A549 (cell line): ENCODE data around the gene DOCK11. TPM values are rescaled to one million over a fixed set of nuclear protein-coding genes. Genes with fewer than 3 reads are reported as not detected.
A peak's percentile ranks its signal among the peaks of the same experiment; 100 is the strongest.

ENCODE experiments used
- ATAC-seq, 2 experiments: fragments of 200-7000 bp in 1 of 2; fragments of >200 bp in 1 of 2; cut with Nextera tagmentation in 1 of 2; cut with Tn5 transposase in 1 of 2; 3 replicates each; pipeline versions ENCODE4 v1.8.0 to v1.9.1; 2018 to 2020; ENCODE audit warnings: mild to moderate bottlenecking in 1 of 2, moderate library complexity in 1 of 2
- CTCF ChIA-PET: fragments of 300-600 bp; sonication (Branson Sonifier 250); formaldehyde crosslinking; extraction: SDS; loops from one replicate; lab custom pipeline; 2021; ENCODE audit warnings: antibody characterized with exemption, inconsistent platforms; lab: Yijun Ruan, JAX
- POLR2A ChIA-PET: fragments of 350-600 bp; formaldehyde crosslinking; extraction: SDS; loops from one replicate; lab custom pipeline; 2021; ENCODE audit warnings: antibody characterized with exemption, inconsistent platforms; lab: Yijun Ruan, JAX
- DNase-seq, 2 experiments: peaks; one replicate each; pipeline versions ENCODE4 v3.0.0 to v3.0.0-alpha.2; 2011 to 2016; ENCODE audit warnings: low read depth in 1 of 2, low spot score in 1 of 2
- FAIRE-seq: peaks from 2 replicates; lab custom pipeline; 2011; peaks lifted over from hg19 to GRCh38; lab: Jason Lieb, UNC
- H3K27ac ChIP-seq, 2 experiments: fragments of >200 bp; sonication (Bioruptor Twin); formaldehyde crosslinking; 3 replicates each; pipeline ENCODE4 v1.5.1; 2016 to 2017
- H3K4me1 ChIP-seq: fragments of >200 bp; sonication (Bioruptor Twin); formaldehyde crosslinking; 3 replicates; pipeline ENCODE4 v1.6.1; 2016
- H3K4me2 ChIP-seq: fragments of >200 bp; sonication (Bioruptor Twin); formaldehyde crosslinking; 3 replicates; pipeline ENCODE4 v1.6.1; 2016
- H3K4me3 ChIP-seq: fragments of >200 bp; sonication (Bioruptor Twin); formaldehyde crosslinking; 3 replicates; pipeline ENCODE4 v1.5.1; 2016
- H3K9me3 ChIP-seq: fragments of >200 bp; sonication (Bioruptor Twin); formaldehyde crosslinking; 3 replicates; pipeline ENCODE4 v1.6.1; 2016
- CBX8 ChIP-seq: fragments of 200-600 bp; sonication (generic); IDR thresholded peaks from 2 replicates; pipeline ENCODE4 v1.6.1; 2016
- CEBPB ChIP-seq, 2 experiments: fragments of >200 bp in 1 of 2; sonication (Bioruptor Twin) in 1 of 2; formaldehyde crosslinking in 1 of 2; IDR thresholded peaks; 2 replicates each; pipeline ENCODE4 v1.6.1; 2012 to 2016
- CHD4 ChIP-seq: fragments of 200-600 bp; sonication (generic); IDR thresholded peaks from 2 replicates; pipeline ENCODE4 v1.6.1; 2016; ENCODE audit warnings: antibody characterized with exemption, mild to moderate bottlenecking, borderline replicate concordance
- EP300 ChIP-seq, 2 experiments: fragments of >200 bp; sonication (Bioruptor Twin); formaldehyde crosslinking; IDR thresholded peaks; 2 replicates in 1 of 2; 3 replicates in 1 of 2; pipeline ENCODE4 v1.6.1; 2016 to 2017
- FOSB ChIP-seq: fragments of 250-450 bp; sonication (Bioruptor Pico); IDR thresholded peaks from 2 replicates; pipeline ENCODE4 v1.5.0; 2020; ENCODE audit warnings: mild to moderate bottlenecking, moderate library complexity
- FOSL2 ChIP-seq, 2 experiments: fragments of 450-650 bp in 1 of 2; fragments of >200 bp in 1 of 2; sonication (Bioruptor Twin) in 1 of 2; formaldehyde crosslinking; IDR thresholded peaks; 2 replicates each; pipeline versions ENCODE4 v1.5.0 to v1.6.1; 2016 to 2020; ENCODE audit warnings: mild to moderate bottlenecking in 1 of 2, moderate library complexity in 1 of 2
- HDAC2 ChIP-seq: fragments of 200-600 bp; sonication (generic); IDR thresholded peaks from 2 replicates; pipeline ENCODE4 v1.6.1; 2016
- HOXB13 ChIP-seq: fragments of 250-450 bp; sonication (Bioruptor Pico); IDR thresholded peaks from 2 replicates; pipeline ENCODE4 v1.5.0; 2020; ENCODE audit warnings: low read depth, mild to moderate bottlenecking, moderate library complexity
- HOXB5 ChIP-seq: fragments of 250-450 bp; sonication (Bioruptor Pico); IDR thresholded peaks from 2 replicates; pipeline ENCODE4 v1.5.0; 2020; ENCODE audit warnings: mild to moderate bottlenecking, moderate library complexity
- KDM1A ChIP-seq: fragments of 200-600 bp; sonication (generic); IDR thresholded peaks from 2 replicates; pipeline ENCODE4 v1.6.1; 2016; ENCODE audit warnings: low read depth, mild to moderate bottlenecking
- MYC ChIP-seq: IDR thresholded peaks from 2 replicates; pipeline ENCODE4 v1.6.1; 2012; ENCODE audit warnings: mild to moderate bottlenecking, inconsistent platforms, low read length, improper control_type of control experiment, borderline replicate concordance
- NFE2L2 ChIP-seq: fragments of 150-350 bp; conservative IDR thresholded peaks from 2 replicates; pipeline ENCODE4 v1.6.1; 2014; ENCODE audit warnings: low read length
- NPAS2 ChIP-seq: fragments of 250-450 bp; sonication (Bioruptor Pico); IDR thresholded peaks from 2 replicates; pipeline ENCODE4 v1.8.0; 2022; ENCODE audit warnings: mild to moderate bottlenecking, moderate library complexity, borderline replicate concordance
- NR3C1 ChIP-seq: fragments of >200 bp; sonication (Bioruptor Twin); formaldehyde crosslinking; IDR thresholded peaks from 3 replicates; pipeline ENCODE4 v1.6.1; 2017
- RAD21 ChIP-seq, 2 experiments: fragments of >200 bp in 1 of 2; sonication (Bioruptor Twin) in 1 of 2; formaldehyde crosslinking in 1 of 2; IDR thresholded peaks in 1 of 2; conservative IDR thresholded peaks in 1 of 2; 2 replicates in 1 of 2; 3 replicates in 1 of 2; pipeline ENCODE4 v1.6.1; 2012 to 2018; ENCODE audit warnings: inconsistent platforms in 1 of 2
- RFX5 ChIP-seq: fragments of 450-650 bp; IDR thresholded peaks from 2 replicates; pipeline ENCODE4 v1.7.1; 2014; ENCODE audit warnings: antibody characterized with exemption, mild to moderate bottlenecking, moderate library complexity
- SMC3 ChIP-seq: fragments of >200 bp; sonication (Bioruptor Twin); formaldehyde crosslinking; IDR thresholded peaks from 3 replicates; pipeline ENCODE4 v1.6.1; 2018; ENCODE audit warnings: inconsistent platforms
- SREBF2 ChIP-seq: fragments of 450-650 bp; IDR thresholded peaks from 2 replicates; pipeline ENCODE4 v1.6.1; 2014; ENCODE audit warnings: mild to moderate bottlenecking, moderate library complexity
- TP53 ChIP-seq: fragments of 250-450 bp; sonication (Bioruptor Pico); IDR thresholded peaks from 2 replicates; pipeline ENCODE4 v1.5.0; 2021; ENCODE audit warnings: mild to moderate bottlenecking, moderate library complexity
- ZC3H11A ChIP-seq: fragments of 450-650 bp; IDR thresholded peaks from 2 replicates; pipeline ENCODE4 v1.6.1; 2014; ENCODE audit warnings: antibody characterized with exemption, mild to moderate bottlenecking
- ZFP36 ChIP-seq: fragments of 450-650 bp; IDR thresholded peaks from 2 replicates; pipeline ENCODE4 v1.6.1; 2014; ENCODE audit warnings: borderline replicate concordance; ENCODE audit not compliant: partially characterized antibody
- ZNF302 ChIP-seq: fragments of 250-450 bp; sonication (Bioruptor Pico); IDR thresholded peaks from 2 replicates; pipeline ENCODE4 v1.9.0; 2021; ENCODE audit warnings: inconsistent platforms, mild to moderate bottlenecking, moderate library complexity
- ZSCAN20 ChIP-seq: fragments of 250-450 bp; sonication (Bioruptor Pico); IDR thresholded peaks from 2 replicates; pipeline ENCODE4 v1.8.0; 2022; ENCODE audit warnings: mild to moderate bottlenecking, moderate library complexity
- WGBS: methylation state at CpG from one replicate; pipeline ENCODE4 v1.1.6; 2017; ENCODE audit errors: missing lambda C conversion rate; 5-methylcytosine and 5-hydroxymethylcytosine counted together
- polyA plus RNA-seq, 4 experiments: library from polyadenylated mRNA; depleted of rRNA in 3 of 4; stranded (reverse); fragments of >200 nt; fragmentation: RNase III in 1 of 4; extraction: RNeasy Plus Mini Kit Qiagen cat#74134 plus additional on column Dnase treatment in 1 of 4; gene quantifications; 2 replicates in 3 of 4; 3 replicates in 1 of 4; pipeline ENCODE4 v1.2.3, GENCODE V29; 2011 to 2017
- TF ChIP-seq, protein P1 (sequence below): fragments of >200 bp; sonication (Bioruptor Twin); formaldehyde crosslinking; IDR thresholded peaks from 2 replicates; pipeline ENCODE4 v1.6.1; 2016
- TF ChIP-seq, protein P2 (sequence below): IDR thresholded peaks from 2 replicates; pipeline ENCODE4 v1.6.1; 2012
- TF ChIP-seq, protein P3 (sequence below): fragments of >200 bp; sonication (Bioruptor Twin); formaldehyde crosslinking; IDR thresholded peaks from 3 replicates; pipeline ENCODE4 v1.5.1; 2016
- TF ChIP-seq, protein P4 (sequence below): fragments of 250-450 bp; sonication (Bioruptor Pico); IDR thresholded peaks from 2 replicates; pipeline ENCODE4 v1.5.0; 2020; ENCODE audit warnings: low read depth, mild to moderate bottlenecking, moderate library complexity

DOCK11 gene
- polyA plus RNA-seq, 2 of the 4 experiments (the other 2 are of a cell fraction): 5.8 to 9.5 TPM

DNA sequence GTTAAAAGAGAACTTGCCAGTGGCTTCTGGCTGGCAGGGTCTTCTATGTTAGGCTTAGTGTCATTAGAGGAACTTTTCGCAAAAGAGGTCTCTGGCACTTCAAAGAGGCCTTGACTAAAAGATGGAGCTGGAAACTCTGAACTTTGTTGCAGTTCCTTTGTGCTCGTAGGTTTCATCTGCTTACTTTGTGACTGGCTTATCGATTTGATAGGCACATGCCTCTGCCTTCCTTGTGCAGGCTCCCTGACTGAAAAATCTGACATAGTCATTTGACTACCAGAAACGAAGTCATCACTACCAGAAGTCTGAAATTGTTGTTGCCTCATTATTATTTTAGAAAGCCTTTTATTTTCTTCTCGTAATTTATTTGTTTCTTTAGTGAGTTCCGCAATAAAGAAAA, 137.9 kb downstream of the DOCK11 start (continued):
- TF ChIP-seq, protein P1, sequence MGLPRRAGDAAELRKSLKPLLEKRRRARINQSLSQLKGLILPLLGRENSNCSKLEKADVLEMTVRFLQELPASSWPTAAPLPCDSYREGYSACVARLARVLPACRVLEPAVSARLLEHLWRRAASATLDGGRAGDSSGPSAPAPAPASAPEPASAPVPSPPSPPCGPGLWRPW: no peak
- no peak for TF ChIP-seq HDAC2
- no peak for TF ChIP-seq EP300 (IDR thresholded peaks at IDR 0.05)

DNA sequence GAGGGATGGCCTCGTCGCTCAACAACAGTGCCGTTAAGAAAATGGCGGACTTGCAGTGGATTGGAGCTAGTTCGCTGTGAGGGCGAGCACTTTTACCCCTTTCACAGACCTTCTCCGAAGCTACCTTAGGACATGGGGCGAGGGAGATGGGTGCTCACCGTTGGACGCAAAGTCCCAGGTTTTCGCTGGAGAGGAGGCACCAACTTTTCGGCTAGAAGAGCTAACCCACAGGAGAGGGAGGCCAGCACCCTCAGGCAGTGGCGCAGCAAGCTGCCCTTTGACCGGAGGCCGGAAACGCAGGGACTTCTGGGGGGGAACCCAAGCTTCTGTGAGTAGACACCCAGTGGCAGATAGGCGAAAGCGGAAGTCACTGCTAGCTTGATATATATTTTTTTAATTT, 138.7 kb downstream of the DOCK11 start:
- FAIRE-seq: no peak
- no peak overlapping the region for H3K4me2 ChIP-seq
- no peak for DNase-seq
- H3K4me1 ChIP-seq: no peaks in the 10 kb centered on the region
- TF ChIP-seq CBX8 (no peak), RFX5 (no peak), HOXB13 (CRISPR knock-in tag) (no peak), NR3C1 (no peak), TP53 (CRISPR knock-in tag) (no peak), HOXB5 (CRISPR knock-in tag) (no peak), SREBF2 (no peak), SMC3 (no peak), CHD4 (no peak), ZFP36 (no peak), ZSCAN20 (no peak), FOSL2 (IDR thresholded peaks at IDR 0.05) (no peak), FOSL2 (CRISPR knock-in tag; IDR thresholded peaks at IDR 0.05) (no peak)
- H3K9me3 ChIP-seq: no peaks in the 10 kb centered on the region
- H3K4me3 ChIP-seq: no peak overlapping the region
- 95% methylated on average over 18 of the region's 18 CpGs for whole genome bisulfite sequencing
- ATAC-seq: no peak
- ChIA-PET CTCF (interaction anchor here (8.3 kb wide), 1 partner anchor 176 kb away, joined by 76 read pairs; no protein-coding TSS in a partner anchor), POLR2A (no interaction called here)
- H3K27ac ChIP-seq: no peak overlapping the region

DNA sequence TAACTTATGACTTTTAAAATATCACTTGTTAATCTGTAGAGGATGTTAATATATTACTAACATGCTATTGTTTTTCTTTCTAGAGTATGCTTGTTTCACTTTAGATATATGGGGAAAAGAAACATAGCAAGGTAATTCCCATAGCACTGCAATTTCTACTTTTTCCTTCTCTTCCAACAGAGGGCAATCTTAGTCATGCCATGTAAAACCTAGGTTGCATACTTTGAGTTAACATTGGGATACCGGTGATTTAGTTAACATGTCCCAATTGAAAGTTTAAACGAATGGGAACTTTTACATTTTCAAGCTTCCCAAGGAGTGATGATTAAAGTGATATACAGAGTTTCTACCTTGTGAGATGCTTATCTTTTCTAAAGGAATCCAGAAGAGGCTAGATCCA, 142.4 kb downstream of the DOCK11 start:
- no peak overlapping the region for H3K27ac ChIP-seq
- no peaks in the 10 kb centered on the region for H3K9me3 ChIP-seq
- H3K4me1 ChIP-seq: no peaks in the 10 kb centered on the region
- 6% methylated on average over 2 of the region's 2 CpGs for WGBS
- no peak overlapping the region for H3K4me3 ChIP-seq
- CTCF ChIA-PET: interaction anchor here (1.1 to 8.3 kb wide), 6 partner anchors 9 to 205 kb away, joined by 3 to 76 read pairs (median 4); no protein-coding TSS in a partner anchor
- DNase-seq: peak in 1 of 2 experiments; percentile 11
- FAIRE-seq: peak; percentile 99
- TF ChIP-seq, protein P2, sequence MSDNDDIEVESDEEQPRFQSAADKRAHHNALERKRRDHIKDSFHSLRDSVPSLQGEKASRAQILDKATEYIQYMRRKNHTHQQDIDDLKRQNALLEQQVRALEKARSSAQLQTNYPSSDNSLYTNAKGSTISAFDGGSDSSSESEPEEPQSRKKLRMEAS: no peak
- TF ChIP-seq RAD21 (conservative IDR thresholded peaks at IDR 0.05 in 1 of 2, IDR thresholded peaks at IDR 0.05 in 1 of 2): peak; percentile 55 to 70
- no peak for TF ChIP-seq ZSCAN20
- TF ChIP-seq SMC3: peak; percentile 73
- TF ChIP-seq, protein P3, sequence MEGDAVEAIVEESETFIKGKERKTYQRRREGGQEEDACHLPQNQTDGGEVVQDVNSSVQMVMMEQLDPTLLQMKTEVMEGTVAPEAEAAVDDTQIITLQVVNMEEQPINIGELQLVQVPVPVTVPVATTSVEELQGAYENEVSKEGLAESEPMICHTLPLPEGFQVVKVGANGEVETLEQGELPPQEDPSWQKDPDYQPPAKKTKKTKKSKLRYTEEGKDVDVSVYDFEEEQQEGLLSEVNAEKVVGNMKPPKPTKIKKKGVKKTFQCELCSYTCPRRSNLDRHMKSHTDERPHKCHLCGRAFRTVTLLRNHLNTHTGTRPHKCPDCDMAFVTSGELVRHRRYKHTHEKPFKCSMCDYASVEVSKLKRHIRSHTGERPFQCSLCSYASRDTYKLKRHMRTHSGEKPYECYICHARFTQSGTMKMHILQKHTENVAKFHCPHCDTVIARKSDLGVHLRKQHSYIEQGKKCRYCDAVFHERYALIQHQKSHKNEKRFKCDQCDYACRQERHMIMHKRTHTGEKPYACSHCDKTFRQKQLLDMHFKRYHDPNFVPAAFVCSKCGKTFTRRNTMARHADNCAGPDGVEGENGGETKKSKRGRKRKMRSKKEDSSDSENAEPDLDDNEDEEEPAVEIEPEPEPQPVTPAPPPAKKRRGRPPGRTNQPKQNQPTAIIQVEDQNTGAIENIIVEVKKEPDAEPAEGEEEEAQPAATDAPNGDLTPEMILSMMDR: peak; percentile 49
- H3K4me2 ChIP-seq: no peak overlapping the region
- peak in 1 of 2 experiments; percentile 69; a peak in 3 of 6 replicates for ATAC-seq
- POLR2A ChIA-PET: no interaction called here

DNA sequence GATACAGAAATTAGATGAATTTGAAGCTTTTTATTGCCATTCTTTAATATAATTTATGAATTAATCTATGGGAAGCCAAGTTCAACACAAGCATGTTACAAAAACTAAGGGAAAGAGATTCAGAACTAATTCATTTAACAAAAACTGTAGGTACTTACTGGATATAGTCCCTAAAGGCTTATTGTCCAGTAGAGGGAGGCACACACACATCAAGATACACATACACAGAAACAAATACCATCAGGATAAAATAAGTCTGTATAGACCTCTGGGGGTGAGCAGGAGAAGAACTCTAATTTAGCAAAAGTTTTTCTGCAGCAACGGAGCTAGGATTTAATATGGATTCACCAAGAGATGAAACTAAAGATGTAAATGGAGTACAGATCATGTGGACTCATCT, 148.8 kb downstream of the DOCK11 start:
- FAIRE-seq (peak; percentile 100), DNase-seq (peak; percentile 46 to 72), ATAC-seq (peak; percentile 92 to 99)
- H3K4me3 ChIP-seq: no peak overlapping the region
- ChIA-PET CTCF (interaction anchor here (0.6 to 5.5 kb wide), 39 partner anchors 8 to 180 kb away, joined by 3 to 82 read pairs (median 4); partner anchors contain the start of genes IL13RA1 and ZCCHC12), POLR2A (interaction anchor here (1.0 kb wide), 1 partner anchor 82 kb away, joined by 3 read pairs; the partner anchor contains the start of gene IL13RA1)
- peaks cover 6% of the 10 kb centered on the region; the same call in 1 of the 3 replicates for H3K4me1 ChIP-seq
- no peak overlapping the region for H3K4me2 ChIP-seq
- no peak overlapping the region; a peak in 1 of 6 replicates for H3K27ac ChIP-seq
- H3K9me3 ChIP-seq: no peaks in the 10 kb centered on the region
- 5% methylated on average over 1 of the region's 1 CpG for WGBS
- TF ChIP-seq ZNF302 (CRISPR knock-in tag) (no peak), FOSB (CRISPR knock-in tag) (no peak), KDM1A (no peak), CEBPB (IDR thresholded peaks at IDR 0.05) (no peak), HOXB5 (CRISPR knock-in tag) (no peak), RAD21 (conservative IDR thresholded peaks at IDR 0.05 in 1 of 2, IDR thresholded peaks at IDR 0.05 in 1 of 2) (peak; percentile 82 to 83), ZC3H11A (no peak), NPAS2 (CRISPR knock-in tag) (no peak), MYC (no peak), SMC3 (peak; percentile 83), NFE2L2 (no peak)
- TF ChIP-seq, protein P3: peak; percentile 69
- TF ChIP-seq, protein P4, sequence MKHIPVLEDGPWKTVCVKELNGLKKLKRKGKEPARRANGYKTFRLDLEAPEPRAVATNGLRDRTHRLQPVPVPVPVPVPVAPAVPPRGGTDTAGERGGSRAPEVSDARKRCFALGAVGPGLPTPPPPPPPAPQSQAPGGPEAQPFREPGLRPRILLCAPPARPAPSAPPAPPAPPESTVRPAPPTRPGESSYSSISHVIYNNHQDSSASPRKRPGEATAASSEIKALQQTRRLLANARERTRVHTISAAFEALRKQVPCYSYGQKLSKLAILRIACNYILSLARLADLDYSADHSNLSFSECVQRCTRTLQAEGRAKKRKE: no peak
